Right renal cortex interstitium (tissue), 3 donors: ENCODE measurements around the gene MEIOSIN. TPM values are rescaled to one million over a fixed set of nuclear protein-coding genes. Genes with fewer than 3 reads are reported as not detected.

ENCODE experiments used
- DNase-seq, 3 donors: peaks; one replicate each; pipeline ENCODE4 v3.0.0-alpha.2; 2013; ENCODE audit warnings: low read depth in 3 of 3, low spot score in 2 of 3
- polyA plus RNA-seq, 3 donors: library from polyadenylated mRNA; unstranded; fragments of 120-200 nt; gene quantifications; one replicate each; pipeline ENCODE4 v1.2.1, GENCODE V29; 2013; ENCODE audit not compliant: insufficient read length in 3 of 3

MEIOSIN gene
- polyA plus RNA-seq, 3 donors: not detected

- DNase-seq: no peak
These were observed 44.9 kb downstream of the MEIOSIN start for GRCh38 chr19:45778010-45778661.

- DNase-seq: peak in 2 of 3 donors; percentile 48 to 69
These were observed 46.2 kb downstream of the MEIOSIN start for GRCh38 chr19:45779231-45780145.

DNA sequence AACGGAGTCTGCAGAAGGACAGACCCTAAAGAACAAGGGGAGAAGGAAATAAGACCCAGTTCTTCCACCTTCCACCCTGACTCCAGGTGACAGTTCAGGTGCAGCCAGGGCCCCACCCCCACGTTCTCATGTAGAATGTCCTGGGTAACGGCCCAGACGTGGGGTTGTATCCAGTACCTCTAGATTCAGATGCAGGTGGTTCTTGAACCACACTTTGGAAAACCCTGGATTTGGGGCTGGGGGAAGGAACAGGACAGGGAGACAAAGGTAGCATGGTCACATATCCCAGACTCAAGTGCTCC is 46.9 kb downstream of the MEIOSIN start:
- DNase-seq: no peak

GRCh38 chr19:45780448-45781213 is 47.4 kb downstream of the MEIOSIN start:
- DNase-seq: no peak

GRCh38 chr19:45781214-45782161 is 48.2 kb downstream of the MEIOSIN start:
- no peak for DNase-seq

DNA sequence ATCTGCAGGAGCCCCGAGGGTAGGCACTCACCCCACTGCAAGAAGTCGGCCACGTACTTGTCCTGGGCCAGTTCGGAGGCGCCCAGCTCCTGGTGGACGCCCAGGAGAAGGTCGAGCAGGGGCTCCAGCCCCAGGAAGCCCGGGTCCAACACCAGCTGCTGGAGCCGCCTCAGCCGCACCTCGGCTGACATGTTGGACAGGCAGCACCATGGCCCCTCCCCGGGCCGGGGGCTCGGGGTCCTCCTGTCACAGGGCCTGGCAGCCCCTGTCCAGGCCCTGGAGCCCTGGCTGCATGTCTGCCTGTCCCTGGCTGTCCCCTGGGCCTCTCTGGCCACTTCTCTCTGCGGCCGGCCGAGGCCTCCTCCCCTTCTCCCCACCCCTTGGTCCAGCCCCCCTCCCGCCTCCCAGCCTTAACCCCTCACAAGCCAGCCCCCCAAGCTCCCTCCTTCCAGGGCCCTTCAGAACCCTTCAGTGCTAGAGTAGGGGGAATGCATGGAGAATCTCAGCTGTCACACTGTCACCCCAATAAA is 49.0 kb downstream of the MEIOSIN start, which contains the start of gene DMPK:
Gene DMPK (minus strand): TSS at position 329 of the 530 bp plus-strand sequence. CDS start 138 bp downstream, at position 191.
- no peak for DNase-seq

DNA sequence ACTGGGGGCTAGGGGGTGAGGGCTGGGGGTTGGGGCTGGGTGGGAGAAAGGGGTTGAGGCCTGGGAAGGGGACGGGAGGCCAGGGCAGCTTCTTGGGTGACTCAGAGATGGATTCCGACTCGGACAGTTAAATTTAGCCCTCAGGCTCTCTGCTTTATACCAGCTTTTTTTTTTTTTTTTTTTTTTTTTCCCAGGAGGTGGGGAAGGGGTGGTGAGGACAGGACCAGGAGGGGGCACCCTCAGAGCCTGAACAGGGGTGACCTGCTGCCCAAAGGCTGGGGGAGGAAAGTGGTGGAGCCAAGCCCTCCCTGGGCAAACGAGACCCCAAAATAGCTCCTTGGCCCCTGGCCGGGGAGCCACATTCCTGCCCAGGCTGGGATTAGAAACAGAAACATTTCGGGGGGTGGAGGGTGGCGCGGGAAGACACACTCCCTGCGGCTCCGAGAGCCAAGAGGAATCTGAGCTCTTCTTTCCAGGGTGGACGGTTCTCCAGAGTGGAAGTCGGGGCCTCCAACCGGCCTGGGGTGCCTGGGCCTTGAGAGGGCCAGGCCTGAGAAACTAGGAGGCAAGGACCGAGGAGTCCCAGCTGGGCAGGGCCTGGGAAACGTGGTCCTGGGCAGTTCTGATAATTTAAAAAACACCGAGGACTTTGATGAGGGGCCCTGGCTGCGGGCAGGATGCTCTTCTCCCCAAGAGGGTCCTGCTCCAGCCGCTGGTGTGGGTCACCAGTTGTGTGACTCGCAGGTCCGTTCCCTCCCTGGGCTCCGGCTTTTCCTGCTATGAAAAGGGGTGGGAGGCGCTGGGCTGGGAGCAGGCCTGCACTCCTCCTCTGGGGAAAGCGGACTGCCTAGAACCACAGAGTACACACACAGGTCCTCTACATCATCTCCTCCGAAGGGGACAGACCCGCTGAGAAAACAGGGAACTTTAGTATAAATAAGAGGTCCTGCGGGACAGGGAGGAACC is 49.9 kb downstream of the MEIOSIN start:
- no peak for DNase-seq

DNA sequence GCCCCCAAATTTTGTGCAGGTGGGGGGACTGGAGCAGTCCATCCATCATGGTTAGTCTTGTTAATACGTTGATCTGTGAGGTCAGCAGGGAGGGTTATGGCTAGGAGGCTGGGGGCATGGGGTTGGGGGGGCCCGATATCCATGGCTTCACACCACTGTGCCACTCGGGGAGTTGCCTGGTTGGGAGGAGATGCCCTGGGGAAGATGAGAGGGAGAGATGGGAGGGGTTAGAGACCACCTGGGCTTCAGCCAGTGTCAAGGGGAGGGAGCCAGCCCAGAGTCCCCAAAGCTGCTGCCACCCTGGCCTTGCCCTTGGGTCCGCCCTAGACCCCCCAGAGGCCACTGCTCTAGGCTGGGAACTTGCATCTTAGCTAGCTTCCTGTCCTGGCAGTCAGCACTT is 50.9 kb downstream of the MEIOSIN start:
- DNase-seq: no peak

DNA sequence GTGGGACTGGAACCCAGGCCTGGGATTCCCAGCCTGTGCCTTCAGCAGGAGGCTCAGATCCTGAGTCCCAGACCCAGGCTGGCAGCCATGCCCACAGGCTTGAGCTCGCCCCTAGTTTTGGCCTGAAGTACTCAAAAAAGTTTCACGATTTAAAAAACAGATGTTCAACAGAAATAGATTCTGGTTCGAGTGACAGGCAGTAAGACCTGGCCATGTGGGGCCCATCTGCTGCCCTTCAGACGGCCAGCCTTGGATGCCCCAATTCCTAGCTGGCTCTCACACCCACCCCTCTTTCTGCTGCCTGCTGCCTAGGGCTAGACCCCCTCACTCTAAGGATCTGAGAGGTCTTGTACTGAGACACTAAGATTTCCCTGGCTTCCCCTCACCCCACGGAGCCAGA is 51.9 kb downstream of the MEIOSIN start:
- no peak for DNase-seq

- DNase-seq: no peak
These were observed 52.7 kb downstream of the MEIOSIN start for GRCh38 chr19:45785781-45786532.

DNA sequence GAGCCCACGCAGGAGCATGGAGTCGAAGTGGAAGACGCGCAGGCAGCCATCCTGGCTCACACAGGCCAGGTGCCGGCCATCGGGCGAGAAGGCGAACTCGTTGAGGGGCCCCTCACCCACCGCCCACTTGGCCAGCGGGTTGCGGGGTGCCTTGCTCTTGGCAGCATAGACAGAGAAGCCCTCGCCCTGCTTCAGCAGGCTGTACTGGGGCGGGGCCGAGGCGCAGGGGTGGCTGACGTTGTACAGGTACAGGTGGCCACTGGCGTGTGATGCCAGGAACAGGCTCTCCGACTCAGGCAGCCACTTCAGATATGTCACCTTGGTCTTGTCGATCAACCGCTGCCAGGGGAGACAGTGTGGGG is 53.3 kb downstream of the MEIOSIN start:
- DNase-seq: no peak

DNA sequence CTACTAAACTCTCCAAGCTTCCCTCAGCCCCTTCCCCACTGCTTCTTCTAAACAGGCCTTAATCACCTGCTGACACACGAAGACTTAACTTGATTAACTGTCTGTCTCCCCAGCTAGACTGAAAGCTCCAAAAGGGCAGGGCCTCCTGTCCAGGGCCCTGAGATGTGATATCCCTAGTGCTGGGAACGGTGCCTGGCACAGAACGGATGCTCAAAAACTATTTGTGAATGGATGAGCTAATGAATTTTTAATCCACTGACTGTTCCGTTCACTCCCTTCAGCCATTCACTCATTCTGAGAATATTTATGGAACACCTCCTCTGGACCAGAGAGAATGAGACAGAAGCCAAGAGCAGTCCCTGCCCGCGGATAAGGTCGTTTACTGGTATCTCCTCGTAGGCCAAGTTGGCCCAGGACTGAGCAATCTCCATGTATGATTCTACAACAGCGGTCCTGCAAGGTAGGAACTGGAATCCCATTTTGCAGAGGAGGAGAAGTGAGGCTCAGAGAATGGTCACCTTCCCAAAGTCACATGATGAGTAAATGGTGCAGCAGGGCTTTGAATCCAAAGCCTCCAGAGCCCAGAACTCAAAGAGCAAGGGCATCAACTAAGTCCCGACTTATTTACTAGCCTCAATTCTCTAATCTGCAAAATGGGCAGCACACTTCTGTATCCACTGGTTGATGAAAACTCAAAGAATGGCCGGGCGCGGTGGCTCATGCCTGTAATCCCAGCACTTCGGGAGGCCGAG is 56.0 kb downstream of the MEIOSIN start:
- DNase-seq: no peak

DNA sequence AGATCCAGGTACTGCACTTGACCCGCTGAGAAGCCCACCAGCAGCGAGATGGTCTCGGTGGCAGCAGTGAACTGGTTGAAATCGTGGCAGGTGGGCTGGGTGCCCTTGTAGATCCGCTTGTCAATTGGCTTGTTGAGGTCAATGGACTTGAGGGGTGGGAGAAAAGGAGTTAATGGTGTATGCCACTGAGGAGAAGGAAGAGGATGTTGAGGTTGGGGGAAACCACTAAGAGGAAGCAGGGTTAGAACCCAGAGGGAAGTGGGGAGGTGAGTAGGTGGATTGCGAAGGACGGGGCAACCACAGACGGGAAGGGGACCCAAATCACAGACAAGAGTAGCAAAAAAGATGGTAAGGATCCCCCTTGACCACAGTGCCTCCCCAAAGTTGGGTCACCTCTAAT is 57.7 kb downstream of the MEIOSIN start:
- DNase-seq: no peak

DNA sequence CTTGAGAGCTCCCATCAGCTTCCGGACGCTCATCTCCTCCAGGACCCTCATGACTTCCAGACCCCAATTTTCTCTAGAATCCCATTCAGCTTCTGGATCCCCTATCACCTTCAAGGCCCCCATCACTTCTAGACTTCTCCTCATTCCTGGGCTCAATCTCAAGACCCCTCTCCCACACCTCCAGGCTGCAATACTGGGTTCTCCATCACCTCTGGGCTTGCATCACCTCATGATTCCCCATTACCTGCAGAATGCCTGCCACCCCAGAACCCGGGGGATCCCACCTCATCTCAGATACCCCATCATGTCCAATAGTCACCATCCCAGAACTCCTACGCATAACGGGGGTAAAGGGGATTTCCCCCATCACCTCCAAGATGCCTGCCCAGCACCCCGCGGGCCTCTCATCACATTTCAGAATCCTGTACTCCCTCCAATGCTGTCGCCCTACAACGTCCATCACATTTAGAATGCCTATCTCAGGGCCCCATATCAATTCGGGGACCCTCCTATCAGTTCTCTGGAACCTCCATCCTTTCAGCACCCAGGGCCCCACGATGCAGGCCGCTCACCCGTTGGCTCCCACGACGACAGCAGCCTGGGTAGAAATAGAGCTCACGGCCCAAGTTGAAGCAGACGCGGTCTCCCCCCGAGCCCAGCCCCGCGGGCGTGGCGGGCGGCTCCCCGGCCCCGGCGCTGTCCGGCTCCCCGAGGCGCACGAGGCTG is 58.7 kb downstream of the MEIOSIN start:
- DNase-seq: no peak

DNA sequence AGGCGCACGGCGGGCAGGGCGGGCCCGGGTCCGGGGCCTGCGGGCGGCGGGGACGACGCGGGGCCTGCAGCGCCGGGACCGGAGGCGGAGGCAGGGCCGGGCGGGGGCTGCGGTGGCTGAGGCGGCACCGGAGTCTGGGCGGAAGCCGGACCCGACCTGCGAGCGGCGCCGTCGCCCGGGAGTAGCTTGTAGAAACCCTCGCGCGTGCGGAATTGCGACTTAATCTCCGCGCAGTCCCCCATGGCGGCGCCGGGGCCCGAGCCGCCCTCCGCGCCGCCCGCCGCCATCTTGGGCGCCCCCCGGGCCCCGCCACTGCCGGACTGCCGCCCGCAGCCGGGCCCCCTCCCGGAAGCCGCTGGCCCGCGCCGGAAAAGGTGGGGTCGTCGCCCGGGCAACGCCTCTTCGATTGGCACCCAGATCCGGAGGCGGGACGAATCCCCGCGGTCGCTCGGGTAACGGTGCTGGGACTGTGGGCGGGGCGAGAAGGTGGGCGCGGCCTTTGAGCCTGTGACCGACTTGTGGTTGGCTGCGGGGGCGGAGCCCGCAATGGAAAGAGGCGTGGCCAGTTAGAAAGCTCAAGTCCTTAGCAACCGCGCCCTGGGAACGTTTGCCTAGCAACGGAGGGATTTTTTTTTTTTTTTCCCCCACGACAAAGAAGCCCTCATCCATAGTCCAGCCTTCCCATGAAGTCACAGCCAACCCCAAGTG is 59.4 kb downstream of the MEIOSIN start, which contains the start of gene DMWD:
Gene DMWD (minus strand): TSS at position 376 of the 708 bp plus-strand sequence. CDS start 89 bp downstream, at position 287.
- peak; percentile 96 to 99 (median 97) for DNase-seq

DNA sequence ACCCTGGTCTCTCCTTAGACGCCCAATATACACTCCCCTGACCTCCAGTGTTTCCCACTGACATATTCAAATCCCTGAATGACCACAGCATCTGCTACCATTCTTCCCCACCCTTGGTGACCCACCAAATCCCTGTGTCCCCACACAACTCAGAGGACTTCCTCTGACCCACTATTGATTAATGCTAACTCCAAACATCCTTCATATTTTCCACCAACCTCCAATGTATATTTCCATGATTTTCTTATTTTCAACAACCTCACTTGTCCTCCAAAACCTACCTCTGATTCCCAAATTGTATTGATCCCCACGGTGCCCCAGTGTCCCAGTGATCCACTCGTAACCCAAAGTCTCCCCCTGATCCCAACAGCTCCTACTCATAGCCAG is 59.9 kb downstream of the MEIOSIN start:
- no peak for DNase-seq
